GM19463 (cell line): ENCODE data around the gene IFNG.
"Not testable (repeated sequence)": the region's sequence is repeated elsewhere in the genome, so short reads cannot be mapped to it uniquely, and the experiment has no call there.

Source experiments
- ATAC-seq: cut with Tn5 transposase; IDR thresholded peaks from one replicate; pipeline ENCODE4 v1.9.1; 2021; ENCODE audit warnings: mild to moderate bottlenecking, moderate library complexity; ENCODE audit not compliant: unreplicated experiment

IFNG gene

DNA sequence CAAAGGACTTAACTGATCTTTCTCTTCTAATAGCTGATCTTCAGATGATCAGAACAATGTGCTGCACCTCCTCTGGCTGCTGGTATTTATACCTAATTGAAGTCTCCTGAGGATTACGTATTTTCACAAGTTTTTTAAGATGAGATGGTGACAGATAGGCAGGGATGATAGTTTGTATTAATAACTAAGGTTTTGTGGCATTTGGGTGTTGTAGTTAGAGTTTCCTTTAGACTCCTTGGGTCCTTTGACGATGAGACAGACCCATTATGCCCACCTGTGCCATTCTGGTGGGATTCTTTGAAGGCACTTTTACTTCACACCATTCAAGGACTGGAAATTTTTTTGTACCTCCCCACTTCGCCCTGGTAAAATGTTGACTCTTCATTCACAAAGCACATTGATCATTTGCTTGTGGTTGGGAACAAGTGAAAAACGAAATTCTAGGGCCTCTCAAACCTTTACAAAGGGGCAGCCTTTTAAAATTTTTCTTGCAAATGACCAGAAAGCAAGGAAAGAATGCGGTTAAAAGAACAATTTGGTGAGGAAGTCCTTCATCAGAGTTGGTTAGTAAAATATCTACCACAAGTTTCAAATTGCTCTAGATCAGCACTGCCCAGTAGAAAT is at the start of gene IFNG:
TSS of gene IFNG (minus strand) at position 60 of the 624 bp plus-strand sequence. CDS start 125 bp downstream, outside the sequence.
- ATAC-seq = peak; percentile 58

DNA sequence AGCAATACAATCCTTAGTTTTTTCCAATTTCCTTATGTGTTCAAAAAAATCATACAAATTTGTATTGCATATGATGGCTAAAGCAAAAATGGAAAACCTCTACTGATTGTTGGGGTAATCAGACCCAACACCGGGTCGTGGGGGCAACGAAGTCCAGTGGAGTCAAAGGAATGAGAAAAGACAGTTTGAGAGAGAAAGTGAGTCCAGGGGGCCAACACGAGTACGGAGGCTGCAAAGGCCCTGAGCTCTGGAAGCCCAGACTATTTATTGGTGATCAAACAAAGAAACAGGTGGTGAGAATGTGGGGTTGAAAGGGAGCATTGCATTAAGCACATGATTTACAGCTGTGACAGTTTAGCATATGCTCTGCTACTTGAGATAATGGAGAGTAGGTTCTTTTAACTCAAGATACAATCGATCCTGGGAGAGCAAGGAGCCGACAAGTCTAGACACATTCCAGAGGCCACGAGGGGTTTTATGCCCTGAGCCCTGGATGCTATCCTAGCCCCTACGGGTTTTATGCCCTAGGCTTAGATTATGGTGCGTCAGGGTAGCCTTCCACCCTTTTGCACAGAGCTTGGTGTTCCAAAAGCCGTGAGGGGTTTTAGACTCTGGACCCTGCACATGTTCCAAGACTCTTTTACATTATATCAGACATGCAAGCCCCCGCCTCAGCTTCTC is 49.6 kb upstream of the IFNG start:
- ATAC-seq = not testable (repeated sequence)

DNA sequence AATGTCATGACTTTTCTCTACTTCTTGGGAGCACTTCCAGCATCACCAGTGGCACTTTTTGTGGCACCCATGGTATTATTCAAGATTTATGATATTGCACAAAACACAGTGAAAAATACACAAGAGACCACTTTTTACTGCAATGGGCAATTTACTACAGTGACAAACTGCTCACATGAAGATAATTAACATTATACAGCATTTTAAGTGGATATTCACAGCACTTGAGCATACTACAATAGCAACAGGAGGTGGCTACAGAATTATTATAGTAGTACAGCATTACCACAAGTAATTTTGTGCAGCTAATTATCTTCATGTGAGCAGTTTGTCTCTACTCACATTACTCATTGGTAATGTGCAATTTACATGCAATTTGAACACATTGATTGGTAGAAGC is 47.7 kb upstream of the IFNG start:
- no peak for ATAC-seq

DNA sequence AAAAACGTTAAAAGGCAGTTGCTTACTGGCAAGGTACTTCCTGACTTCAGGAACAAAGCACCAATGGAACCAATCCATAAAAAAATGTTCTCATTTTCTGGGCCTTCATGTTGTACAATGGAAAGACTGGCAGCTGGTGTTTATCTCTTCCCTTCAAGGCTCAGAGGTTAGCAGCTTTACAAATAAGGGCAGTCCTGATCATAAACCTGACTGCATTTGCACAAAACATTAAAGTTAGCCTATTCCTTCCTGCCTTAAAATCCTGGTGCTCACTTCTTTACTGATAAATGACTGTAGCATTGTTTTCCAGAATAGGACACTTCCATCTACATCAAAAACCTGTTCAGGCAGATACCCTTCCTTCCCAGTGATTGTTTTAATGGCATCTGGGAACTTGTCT is 46.9 kb upstream of the IFNG start:
- no peak for ATAC-seq

DNA sequence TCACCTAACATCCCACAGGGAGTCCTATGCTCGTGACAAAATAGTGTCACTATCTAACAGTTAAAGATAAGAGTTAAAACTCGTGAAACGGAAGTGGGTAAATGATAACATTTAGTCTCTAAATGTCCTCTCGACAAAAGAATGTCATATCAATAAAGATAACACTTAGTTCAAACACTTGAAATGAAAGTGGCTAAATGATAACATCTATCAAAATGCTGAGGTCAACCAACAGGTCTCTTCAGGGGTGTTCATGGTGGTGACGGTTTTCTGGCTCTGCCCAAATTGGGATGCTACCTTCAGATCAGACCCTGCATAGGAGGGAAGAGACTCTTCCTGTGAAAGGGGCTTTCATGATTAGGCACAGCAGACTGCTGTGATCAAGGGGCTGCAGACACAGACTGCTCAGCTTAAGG is 43.9 kb upstream of the IFNG start:
- no peak for ATAC-seq

DNA sequence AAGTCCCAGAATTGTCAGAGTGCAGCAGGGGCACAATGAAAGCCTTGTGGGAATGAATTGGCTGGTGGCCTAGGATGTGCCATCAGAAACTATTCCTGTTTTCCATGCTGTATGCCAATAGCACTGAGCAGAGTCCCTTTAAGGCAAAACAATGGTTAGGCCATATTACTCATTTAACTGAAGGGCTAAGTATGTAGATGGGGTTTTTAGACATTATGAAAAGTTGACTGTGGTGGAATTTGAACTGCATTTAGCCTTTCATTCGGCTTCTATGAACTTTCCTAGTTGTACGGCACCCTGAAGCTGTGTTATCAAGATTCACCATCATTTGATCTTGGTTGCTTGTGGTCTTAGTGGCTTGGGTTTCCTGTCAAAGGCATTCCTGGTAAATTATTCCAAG is 41.3 kb upstream of the IFNG start:
- ATAC-seq = no peak

DNA sequence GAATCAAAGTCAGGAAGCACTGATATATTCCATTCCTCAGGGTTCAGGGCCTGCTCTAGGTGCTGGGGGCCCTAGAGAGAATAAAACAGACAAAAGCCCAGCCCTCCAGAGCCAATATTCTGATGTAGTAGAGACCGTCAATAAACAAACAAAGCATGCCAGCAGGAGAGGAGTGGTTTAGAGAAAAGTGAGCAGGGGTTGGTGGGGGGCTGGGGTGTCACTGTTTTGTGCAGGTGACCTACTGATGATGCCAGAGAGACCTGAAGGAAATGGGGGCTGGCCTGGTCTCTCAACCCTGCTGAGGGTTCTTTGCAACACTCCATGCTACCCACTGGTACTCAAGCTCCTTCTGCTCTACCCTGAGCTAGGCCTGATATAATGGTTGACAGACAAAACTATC is 39.6 kb upstream of the IFNG start:
- ATAC-seq = no peak

DNA sequence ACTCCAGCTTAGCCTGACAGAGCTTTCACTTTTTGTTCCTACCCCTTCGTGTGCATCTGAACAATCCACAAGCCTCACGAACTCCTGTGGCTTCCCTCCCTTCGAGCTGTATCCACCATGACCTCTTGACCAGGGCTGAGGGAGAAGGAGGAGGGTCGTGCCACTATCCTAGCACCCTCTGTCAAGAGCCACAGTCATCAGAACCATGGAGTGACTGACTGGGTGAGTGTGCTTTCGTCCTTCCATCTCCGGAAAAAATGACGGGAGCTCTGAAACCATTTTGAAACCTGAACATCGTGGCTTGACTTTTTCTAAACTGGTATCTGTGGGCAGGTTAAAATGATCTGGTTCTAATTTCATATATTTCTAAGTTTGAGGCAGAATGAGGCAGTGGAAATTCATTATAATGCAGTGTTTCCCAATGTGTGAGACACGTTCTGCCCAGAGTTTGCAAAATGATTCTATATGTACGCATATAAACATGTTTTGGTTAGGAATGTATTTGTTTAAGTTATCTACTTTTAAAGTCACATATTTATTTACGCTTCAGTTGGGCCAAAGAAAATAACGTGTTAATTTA is 39.1 kb upstream of the IFNG start:
- ATAC-seq = no peak

DNA sequence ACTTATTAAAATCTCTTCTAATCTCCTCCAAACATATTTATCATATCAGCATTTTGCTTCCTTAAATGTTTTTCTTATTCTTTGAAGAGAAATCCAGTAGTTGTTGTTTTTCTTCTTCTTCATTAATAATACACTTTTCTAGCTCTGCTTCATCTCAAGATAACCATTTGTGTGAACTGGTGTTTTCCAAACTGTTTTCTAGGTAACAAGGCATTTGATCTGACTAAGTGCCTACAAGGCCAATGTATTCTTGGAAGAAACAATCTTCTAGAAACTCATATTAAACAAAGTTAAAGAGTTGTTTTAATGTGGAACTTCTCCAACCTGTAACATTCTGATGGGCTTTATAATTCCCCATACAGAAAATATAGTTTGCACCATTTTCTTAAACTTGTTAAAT is 30.8 kb upstream of the IFNG start:
- no peak for ATAC-seq

DNA sequence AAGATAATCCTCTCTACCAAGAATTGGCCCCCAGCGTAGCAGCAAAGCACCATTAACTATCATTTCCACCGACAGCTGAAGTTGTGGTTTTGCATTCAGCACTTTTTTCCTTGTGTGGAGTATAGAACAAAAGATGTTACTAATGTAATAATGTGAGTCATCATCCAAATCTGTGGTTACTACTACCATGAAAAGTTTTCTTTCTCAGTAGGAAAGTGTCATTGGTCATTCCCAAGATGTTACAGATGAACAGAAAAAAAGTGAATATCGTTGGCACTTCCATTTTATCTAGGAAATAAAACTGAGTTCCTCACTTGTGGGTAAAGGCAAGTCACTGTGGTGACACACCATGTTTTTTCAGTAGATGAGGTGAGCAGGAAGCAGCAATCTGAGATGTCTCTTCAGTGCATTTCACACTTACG is 30.3 kb upstream of the IFNG start:
- ATAC-seq = no peak

DNA sequence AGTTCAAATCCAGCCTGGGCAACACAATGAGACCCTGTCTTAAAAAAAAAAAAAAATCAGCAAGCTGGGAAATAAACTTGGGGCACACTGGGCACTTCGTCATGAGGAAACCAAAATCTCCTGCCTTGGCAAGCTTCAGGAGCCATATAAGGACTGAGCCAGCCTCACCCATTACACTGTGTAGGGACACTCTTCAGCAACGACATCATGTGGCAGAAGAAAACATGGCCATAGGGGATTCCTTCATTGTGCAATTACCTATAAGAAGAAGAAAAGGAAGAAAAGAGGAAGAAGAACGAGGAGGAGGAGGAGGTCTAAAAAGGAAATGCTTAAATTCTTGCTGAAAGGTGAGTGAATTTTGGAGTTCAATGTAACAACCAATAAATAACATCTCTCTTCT is 26.1 kb upstream of the IFNG start:
- no peak for ATAC-seq

DNA sequence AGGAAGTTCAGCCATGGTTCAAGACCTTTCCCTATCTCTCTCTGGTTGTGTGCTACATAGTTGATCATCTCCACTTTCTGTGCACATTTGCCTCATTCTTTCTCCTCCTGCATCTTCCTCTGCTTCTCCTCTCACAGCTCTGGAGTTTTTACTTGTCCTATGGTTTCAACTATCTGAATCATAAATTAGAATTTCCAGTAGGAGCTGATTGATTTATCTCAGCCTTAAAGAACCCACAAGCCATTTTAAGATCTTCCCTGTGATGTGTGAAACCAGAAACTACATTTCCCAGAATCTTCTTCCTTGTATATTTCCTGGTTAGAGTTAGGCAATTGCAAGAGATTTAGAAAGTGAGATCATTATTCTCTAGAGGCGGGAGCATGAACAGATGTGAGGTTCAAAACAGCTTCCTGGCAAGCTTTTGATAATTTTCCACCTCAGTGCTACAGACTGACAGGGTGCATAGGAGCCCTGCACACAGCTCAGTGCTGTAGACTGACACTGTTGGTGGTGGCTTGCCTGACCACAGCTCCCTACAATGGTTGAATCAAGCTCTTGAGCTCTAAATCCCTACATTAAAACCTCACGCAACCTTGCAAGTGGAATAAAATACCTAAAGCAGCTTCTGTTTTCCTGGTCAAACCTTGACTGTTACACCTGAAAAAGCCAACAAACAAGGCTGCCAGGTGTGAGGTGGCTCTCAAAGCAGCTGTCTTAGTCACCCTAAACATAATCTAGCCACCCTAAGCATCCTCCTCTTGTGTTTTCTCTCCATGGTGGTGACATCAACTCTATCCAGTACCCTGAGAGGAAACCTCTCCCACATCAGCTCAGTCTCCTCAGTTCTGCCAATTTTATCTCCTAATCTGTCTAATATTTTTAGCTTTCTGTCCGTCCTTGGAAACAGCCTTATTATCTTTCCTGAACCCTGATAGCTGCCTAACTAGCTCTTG is 21.5 kb upstream of the IFNG start:
- peak; percentile 60 for ATAC-seq

DNA sequence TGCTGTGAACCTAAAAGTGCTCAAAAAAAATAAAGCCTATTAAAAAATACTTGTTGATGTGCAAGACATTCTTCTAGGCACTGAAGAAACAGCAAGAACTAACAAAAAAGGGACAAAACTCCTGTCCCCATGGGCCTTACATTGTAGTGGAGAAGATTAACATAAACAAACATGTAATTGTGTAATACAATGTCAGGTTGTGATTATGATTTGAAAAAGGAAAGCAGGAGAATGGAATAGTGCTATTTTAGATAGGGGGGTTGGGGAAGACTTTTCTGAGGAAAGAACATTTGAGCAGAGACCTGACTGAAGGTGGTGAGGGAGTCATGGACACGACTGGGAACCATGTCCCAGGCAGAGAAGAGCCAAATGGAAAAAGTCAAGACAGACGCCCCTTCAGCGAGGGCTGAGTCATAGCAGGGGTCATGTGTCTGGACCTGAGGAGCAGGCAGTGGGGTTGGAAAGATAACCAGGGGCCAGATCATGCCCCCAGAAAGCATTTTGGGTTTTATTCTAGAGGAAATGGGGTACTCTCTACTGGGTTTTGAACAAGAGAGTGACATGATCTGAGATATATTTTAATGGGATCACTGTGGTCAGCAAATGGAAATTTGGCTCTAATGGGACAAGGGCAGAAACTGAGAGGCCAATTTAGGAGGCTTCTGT is 19.4 kb upstream of the IFNG start:
- no peak for ATAC-seq

DNA sequence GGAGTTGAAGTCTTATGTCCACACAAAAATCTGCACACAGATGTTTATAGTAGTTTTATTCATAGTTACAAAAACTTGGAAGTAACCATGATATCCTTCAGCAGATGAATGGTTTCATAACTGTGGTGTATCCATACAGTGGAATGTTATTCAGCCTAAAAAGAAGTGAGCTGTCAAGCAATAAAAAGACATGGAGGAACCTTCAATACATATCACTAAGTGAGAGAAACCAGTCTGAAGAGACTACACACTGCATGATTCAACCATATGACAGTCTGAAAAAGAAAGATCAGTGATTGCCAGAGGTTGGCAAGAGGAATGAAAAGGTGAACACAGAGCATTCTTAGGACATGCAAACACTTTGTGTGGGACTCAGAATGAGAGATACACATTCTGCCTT is 18.6 kb upstream of the IFNG start:
- no peak for ATAC-seq

DNA sequence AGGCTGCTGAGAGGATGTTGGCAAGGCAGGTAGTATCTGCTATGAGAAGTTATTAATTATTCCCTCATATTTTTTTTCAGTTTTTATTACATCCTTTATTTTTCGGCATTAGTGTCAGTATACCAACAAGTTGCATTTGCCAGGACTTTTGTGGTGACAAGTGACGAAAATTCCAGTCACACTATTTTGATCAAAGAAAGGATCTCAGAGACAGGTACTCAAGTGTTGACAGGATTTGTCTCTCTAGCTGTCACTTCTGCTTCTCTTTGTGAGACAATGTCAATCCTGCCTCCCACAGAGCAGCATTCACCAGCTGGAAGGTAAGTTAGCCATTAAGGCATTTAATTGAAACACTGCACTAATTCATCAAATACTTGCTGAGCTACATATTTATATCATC is 18.0 kb upstream of the IFNG start:
- no peak for ATAC-seq

DNA sequence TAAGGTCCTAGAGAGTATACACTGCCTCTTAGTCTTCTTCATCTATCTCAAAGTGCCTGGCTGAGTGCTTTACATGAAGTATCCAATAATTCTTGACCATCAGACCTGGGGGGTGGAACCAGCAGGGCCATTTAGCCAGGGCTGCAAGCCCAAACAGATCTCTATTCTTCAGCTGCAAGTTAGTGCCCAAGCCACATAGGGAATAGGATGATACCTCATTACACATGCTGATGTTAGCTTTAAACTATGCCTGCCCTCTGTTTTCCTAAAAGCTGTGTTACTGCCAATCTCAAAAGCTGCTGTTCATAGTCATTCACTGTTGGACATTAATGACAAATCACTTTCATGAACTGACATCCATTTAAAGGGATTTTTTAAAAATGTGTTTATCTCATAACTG is 16.7 kb upstream of the IFNG start:
- no peak for ATAC-seq

DNA sequence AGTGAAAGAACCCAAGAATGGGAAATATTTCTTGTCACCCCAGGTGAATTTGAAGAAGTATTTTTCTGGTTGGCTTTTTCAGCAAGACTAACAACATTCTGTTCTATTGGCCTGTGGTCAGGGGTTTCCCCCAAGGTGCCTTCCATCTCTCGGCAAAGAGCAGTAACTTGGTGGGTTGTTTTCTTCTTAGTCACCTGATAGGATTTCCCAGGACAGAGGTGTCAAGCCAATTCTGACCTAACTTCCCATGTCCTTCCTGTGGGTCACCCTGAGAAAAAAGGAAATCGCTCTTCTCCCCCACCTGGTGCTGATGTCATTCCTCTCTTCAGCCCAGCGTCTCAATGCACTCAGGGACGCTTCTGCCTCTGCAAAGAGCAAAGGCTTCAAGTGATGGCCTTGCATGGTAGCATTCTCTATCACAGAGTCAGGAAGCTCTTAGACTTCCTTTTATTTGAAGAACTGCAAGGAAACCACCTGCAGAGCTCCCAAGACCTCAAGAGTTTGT is 16.1 kb upstream of the IFNG start:
- peak; percentile 94 for ATAC-seq

DNA sequence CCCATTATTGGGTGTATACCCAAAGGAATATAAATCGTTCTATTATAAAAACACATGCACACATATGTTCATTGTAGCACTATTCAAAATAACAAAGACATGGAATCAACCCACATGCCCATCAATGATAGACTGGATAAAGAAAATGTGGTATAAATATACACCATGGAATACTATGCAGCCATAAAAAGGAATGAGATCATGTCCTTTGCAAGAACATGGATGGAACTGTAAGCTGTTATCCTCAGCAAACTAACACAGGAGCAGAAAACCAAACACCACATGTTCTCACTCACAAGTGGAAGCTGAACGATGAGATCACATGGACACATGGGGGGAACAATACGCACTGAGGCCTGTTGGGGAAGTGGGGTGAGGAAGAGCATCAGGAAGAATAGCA is 15.2 kb upstream of the IFNG start:
- ATAC-seq = not testable (repeated sequence)

DNA sequence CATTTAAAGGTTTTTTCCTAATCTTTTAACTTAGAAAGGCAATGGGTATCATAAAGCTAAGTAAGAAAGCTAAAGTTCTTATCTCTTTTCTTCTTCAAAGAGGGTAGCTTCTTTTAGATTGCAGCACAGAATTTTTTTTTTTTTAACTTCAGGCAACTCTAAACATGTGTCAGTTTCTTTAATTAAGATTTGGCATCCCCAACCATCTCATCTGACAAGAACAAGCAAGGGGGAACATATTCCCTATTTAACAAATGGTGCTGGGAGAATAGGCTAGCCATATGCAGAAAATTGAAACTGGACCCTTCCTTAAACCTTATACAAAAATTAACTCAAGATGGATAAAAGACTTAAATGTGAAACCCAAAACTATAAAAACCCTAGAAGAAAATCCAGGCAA is 14.3 kb upstream of the IFNG start:
- no peak for ATAC-seq

DNA sequence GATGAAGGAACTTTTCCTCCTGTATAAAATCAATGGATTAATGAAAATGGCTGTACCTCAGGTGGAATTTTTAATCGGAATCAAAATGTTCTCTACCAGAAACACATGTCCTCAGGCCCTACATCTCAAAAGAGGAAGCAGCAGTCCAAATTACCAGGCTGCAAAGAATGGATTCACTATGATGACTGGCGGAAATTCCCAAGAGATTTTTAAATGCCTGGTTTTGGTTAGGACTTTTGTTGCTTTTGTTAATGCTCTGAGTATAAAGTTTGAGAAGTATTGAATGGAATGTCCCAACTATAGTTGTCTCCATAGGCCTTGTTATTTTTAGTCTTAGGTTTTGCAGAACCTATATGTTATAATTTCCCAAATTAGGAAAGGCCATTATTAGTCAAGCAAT is 11.2 kb upstream of the IFNG start:
- ATAC-seq = no peak
